T-helper 22 cell (primary cell): ENCODE results near the gene OPTC.
"Not testable (repeated sequence)": the region's sequence is repeated elsewhere in the genome, so short reads cannot be mapped to it uniquely, and the experiment has no call there.

Experiments used
- DNase-seq: peaks from one replicate; pipeline ENCODE4 v3.0.0-alpha.2; 2020; ENCODE audit warnings: low read depth

The OPTC gene, protein sequence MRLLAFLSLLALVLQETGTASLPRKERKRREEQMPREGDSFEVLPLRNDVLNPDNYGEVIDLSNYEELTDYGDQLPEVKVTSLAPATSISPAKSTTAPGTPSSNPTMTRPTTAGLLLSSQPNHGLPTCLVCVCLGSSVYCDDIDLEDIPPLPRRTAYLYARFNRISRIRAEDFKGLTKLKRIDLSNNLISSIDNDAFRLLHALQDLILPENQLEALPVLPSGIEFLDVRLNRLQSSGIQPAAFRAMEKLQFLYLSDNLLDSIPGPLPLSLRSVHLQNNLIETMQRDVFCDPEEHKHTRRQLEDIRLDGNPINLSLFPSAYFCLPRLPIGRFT

DNA sequence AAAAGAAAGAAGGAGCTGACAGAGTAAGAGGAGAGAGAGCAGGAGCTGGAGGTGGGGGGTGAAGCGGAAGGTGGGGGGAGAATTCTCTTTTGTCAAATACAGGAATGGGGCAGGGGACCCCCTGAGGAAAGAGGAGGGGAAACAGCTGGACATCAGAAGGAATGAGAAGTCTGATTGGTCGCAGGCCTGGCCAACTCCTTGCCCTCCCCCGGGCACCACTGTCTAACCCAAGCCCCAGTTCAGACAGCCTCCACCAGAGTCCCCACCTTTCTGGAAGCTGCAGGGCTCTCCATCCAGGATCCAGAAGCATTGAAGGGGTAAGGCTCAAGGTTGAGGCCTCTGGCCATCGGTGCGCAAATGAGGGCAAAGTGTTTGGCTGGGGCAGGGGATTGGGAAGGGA is at the start of gene OPTC:
OPTC (plus strand) TSS at position 253 of the 400 bp plus-strand sequence. CDS start 1,853 bp downstream, outside the sequence.
- no peak for DNase-seq

DNA sequence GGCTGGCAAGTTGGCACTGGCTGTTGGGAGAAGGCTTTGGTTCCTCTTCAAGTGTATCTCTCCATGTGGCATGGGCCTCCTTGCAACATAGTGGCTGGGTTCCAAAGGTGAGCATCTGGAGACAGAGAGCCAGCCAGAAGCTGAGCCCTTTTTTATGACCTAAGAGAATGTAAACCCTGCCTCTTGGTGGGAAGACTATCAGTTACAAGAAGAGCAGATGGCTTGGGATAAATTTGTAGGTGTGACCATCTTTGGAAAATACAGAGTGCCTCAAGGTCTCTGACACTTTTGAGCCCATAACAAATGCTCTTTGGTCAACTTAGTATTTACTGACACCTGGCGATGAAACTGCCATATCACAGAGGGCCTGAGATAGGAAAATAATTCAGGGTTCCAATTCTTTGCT is 49.8 kb upstream of the OPTC start:
- DNase-seq = no peak

DNA sequence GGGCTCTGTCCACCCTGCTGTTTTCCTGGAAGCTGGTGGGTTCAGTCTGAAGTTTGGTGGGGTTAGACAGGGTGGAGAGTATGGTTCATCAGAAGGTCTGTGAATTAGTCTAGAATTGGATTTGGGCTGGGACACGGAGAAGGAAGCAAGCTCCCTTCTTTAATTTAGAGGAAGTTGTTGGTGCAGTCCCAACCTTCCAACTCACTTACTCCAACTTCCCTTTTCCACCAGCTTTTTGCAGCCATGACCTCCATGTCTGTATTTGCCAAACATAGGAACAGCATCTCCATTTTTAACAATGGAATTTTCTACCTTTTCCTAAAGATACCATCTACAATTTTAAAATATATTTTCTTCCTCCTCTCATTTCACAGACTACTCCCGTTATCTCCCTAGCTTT is 46.8 kb upstream of the OPTC start:
- DNase-seq = no peak

DNA sequence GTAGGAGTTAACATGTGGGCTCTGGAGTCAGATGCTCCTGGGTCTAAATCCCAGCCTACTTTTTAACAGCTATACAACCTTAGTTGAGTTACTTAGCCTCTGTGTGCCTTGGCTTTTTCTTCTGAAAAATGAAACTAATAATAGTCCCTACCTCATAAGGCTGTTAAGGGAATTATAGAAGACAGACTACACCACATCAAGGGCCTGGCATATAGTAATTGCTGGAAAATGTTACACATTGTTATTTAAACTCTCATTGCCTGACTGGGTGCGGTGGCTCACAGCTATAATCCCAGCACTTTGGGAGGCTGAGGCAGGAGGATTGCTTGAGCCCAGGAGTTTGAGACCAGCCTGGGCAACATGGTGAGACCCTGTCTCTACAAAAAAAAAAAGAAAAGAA is 46.4 kb upstream of the OPTC start:
- not testable (repeated sequence) for DNase-seq

DNA sequence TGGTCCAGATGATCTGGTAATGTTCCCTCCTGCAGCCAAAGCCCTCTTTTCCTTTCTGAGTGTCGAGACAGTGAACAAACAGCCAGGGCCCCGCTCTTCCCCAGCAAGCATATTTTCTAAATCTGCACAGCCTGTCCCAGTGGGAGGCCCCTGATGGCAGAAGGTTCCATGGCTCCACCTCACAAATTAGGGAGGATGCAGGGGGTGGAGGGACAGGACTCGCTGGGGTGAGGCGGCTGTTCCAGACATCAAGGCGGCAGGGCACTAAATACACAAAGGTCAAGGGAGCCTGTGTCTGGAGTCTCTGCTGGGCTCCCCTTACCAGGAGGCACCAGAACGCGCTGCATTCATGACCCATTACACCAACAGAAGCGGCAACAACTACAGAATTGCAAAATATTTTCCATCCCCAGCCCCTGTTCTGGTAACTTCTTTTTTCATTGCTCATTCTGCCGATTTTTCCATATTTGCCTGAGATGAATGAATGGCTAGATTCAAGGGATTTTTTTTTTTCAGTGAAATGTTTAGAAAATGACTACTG is 45.4 kb upstream of the OPTC start:
- no peak for DNase-seq

DNA sequence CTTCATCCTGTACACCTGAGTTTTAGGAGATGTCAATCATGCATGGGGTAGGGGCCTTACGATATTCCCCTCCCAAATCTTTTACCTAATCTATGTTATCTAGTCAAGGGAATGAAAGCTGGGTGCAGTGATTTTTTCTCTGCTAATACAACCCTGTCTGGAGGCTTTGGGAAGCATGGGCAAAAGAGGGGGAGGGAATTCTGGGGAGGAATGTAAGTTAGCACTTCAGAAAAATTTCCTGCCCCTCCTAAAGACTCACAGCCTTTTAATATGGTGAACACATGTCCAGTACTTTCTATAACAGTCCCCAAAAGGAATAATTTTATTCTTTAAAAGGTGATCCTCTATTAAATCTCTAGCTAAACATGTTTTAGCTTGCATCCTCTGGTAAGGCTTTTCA is 44.0 kb upstream of the OPTC start:
- DNase-seq = no peak

DNA sequence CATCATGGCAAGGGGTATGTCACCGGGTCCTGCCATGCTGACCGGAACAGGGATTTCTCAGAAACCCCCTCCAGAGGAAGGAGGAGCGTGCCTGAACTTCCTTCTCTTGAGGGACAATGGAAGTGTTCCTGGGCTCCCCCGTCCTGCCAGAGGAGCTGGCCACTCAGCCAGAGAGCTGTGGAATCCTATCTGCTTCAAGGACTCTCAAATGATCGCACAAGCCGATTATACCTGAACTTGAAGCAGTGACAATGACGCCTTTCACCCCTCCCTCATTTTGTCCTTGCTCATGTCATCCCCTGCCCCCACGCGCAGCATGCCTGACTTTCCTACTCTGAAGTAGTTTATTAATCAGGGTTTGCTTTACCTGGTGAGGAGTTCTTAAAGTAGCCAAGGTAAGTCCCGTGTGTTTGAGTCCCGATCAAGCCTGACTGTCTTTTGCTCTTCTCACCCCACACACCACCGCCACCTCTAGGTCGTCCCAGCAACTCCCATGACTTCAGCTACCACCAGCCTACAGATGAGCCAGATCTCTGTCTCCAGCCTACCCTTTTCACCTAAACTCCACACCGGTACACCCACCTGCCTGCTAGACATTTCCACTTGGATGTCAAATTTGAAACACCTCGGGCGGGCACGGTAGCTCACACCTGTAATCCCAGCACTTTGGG is 43.3 kb upstream of the OPTC start:
- no peak for DNase-seq

DNA sequence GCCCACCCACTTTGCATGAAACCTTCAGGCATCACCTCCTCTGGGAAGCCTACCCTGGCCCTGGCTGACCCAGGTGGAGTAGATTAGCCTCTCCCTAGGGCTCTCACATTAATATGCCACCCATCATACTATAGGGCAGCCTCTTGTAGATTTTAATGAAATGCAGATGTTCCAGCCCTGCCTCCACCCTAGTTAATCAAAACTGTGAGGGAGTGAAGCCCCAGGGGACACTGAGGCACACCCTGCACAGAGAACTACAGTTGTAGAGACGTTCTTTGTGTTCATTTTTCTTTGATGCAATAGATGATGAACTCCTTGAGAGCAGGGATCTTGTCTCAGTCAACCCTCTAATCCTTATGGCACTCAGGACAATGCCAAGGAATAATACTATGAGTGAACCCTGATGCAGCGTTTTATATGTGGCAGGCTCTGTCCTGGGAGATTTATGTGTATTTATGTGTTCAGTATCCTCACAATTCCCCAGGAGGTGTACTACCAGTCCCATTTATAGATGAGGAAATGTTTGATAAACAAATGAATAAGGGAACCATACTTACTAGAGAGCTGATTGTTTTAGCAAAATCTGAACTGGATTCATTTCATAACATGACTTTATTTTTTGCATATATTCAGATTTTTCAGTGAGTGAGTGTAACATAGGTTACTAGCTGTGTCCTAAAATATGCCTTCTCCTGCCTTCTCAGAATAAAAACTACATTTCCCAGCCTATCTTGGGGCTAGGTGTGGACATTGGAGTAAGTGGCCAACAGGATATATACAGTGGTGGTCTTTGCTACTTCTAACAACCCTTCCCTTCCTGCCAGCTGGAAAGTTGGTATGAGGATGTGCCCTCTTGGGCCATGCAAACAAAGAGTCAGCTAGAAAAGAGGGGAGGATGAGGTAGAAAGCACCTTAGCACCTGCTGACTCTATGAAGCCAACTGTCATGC is 41.8 kb upstream of the OPTC start:
- DNase-seq = no peak

DNA sequence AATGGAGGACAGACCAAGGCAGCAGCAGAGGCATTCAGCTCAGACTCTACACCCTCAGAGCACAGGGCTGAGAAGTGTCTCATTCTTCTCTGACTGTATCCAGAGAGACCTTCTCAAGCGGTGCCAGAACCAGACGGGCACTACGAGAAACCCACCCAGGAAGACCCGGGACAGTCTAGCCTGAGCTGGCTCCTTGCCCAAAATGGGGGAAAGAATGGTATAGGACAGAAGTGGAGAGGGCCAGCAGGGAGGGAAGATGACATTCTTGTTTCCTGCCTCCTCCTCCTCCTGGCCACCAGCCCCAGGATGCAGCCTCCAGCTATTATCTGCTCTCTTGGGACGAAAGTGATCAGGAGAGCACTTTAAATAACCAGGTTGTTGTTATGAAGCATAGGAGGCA is 40.9 kb upstream of the OPTC start:
- DNase-seq = no peak

DNA sequence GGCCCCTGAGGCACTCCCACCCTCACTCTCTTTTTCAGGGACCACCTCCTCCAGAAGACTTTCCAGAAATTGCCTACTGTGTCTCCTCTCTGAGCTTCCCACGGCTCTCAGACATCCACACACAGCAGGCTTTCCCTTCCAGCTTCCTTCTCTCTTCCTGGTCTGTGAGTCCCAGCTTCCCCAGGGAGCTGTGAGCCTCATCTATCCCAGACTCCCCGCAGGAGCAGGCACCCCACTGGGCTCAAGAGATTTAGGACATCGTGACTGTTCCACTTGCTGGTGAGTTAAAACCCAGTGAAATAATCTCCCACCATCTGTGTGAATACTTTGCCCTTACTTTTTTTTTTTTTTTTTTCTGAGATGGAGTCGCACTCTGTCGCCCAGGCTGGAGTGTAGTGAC is 40.3 kb upstream of the OPTC start:
- no peak for DNase-seq

DNA sequence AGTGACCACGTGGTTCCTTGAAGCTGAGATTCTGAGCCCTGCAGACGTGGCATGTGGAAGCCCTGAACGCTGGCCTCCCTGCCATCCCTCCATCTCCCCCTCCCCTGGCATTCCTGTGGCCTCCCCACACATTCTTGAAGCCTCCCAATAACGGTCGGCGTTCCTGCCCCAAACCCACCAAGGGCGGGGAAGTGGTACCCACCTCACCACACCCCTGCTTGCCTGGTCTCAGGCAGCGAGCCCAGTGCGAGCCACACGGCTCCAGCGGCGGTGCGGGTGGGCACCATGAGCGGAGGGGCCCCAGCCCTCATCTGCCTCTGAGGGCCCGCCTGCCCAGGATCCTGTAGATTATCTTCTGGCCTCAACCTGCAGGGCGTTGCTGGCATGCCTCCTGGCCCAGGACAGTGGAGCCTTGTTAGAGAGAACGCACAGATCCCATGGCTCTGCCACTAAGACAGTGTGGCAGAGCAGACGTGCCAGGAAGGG is 38.9 kb upstream of the OPTC start:
- DNase-seq = no peak

DNA sequence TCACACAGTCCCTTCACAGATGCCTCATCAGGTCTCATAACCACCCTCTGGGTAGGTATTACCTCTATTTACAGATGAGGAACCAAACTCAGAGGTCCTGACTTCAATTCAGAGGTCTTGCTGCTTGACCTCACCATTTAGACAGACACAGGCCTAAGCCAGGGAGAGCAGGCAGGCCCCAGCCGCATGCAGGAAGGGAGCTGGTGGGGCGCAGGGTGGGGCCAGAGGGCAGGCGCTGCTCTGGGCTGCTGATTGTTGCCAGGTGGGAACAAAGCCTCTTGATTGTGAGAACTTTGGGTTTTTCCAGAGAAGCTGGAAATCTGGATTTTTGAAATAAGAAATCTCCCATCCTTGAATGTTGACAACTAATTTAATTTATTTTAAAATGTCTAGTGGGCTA is 38.2 kb upstream of the OPTC start:
- no peak for DNase-seq

DNA sequence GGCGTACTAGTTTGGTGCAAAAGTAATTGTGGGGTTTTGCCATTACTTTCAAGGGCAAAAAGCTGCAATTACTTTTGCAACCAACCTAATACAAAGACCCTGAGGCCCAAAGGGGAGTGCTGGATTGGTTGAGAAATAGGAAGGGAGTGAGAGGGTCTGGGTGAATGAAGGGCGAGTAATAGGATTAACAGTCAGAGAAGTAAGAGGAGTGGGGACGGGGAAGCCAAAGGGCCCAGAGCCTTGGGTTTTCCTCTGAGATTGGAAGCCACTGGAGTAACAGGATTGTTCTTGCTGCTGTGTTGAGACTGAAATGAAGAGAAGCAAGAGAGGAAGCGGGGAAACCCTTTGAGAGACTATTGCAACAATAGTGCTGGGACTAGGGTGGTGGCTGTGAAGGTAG is 37.4 kb upstream of the OPTC start:
- DNase-seq = no peak

DNA sequence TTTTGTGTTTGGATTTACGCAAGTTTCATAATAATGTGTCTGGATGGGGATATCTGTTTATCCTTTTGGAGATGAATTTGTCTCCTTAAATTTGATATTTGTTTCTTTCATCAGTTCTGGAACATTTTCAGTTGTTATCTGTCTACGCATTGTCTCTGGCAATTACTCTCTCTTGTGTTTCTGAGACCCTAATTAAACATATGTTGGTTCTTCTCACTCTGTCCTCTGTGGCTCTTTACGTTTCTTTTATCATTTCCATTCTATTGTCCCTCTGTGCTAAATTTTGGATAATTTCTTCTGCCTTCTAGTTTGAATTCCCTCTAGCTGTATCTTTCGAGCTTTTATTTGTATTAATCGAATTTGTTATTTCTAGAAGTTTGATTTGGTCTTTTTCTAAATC is 35.9 kb upstream of the OPTC start:
- DNase-seq = no peak

DNA sequence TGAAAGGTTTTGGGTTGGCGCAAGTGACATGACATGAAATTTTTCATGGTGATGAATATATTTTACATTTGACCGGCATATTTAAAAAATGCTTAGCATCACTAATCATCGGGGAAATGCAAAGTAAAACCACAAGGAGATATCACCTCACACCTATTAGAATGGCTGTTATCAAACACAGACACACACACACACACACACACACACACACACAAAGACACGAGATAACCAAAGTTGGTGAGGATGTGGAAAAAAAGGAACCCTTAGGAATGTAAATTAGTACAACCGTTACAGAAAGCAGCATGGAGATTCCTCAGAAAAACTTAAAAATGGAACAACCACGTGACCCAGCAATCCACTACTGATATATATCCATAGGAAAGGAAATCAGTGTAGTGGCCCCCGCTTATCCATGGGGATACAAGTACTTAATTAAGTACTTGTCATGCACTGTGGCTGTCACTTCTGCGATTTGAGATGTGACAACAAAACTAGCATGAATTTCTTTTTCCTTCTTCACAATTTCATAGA is 34.2 kb upstream of the OPTC start:
- DNase-seq = no peak

DNA sequence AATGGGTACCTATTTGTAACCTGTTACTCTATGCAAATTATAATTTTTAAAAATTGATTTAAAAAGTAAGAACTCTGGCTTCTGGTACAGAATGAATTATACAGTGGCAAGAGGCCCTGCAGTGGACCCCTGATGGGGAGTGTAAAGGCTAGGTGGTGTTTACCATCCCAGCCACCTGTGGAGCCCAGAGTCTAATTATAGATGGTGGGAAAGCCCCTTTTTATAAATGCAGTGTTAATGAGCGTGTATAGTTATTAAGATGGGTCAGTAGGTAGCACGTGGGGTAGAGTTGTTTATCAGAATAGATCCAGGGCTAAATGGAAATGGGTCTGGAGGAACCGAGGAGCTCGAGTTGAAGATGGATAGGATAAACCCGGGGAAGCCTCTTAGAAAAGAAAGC is 32.2 kb upstream of the OPTC start:
- DNase-seq = no peak

DNA sequence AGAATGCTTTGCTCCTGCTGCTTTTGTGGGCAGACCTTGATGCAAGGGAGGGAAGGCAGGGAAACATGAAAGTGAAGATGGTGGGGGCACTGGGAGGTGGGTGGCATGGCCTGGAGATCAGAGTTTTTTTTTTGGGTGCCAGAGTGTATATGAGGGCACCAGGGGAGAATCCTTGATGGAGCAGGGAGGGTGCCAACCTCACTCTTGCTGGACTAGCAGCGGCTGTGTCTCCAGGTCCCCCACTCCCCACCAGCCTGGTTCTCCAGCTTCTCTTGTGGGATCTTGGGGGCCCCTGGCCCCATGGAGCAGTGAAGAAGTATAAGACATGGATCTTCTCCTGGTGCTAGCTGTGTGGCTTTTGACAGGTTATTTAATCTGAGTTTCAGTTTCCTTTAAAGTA is 31.8 kb upstream of the OPTC start:
- DNase-seq = no peak

DNA sequence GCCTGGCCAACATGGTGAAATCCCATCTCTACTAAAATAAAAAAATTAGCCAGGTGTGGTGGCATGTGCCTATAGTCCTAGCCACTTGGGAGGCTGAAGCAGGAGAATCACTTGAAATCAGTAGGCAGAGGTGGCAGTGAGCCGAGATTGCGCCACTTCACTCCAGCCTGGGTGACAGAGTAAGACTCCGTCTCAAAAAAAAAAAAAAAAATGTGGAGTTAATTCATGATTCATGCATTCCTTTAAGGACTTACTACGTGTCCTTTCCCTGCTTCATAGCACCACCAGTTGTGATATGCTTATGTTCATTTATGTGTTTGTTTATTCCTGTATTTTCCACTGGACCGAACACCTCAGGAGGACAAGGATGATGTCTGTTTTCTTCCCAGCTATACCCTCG is 31.1 kb upstream of the OPTC start:
- no peak for DNase-seq

DNA sequence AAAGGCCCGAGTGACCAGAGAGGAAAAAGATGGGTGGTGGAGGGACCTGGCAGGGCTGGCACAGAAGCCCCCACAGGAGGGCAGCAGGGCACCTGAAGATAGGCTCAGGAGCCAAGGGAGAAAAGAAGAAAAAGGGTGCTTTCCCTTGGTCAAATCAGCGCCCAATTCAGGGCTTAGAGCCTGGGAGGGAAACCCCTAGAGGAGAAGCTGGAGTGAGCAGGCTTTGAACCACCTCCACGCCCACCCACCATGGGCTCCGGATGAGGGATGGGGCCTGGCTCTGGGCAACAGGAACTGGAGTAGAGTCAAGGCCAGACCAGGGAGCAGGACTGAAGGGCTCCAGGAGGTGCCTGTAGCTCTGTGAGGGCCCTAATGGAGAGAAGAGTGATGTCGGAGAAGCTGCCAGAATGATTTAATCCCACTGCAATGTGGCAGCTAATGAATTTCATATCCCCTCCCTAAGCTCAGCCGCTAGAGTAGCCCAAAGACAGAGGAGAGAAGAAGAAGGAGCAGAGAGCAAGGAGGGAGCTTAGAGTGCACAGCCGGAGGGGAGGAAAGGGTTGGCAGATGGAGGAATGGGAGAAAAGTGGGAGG is 30.4 kb upstream of the OPTC start:
- no peak for DNase-seq

DNA sequence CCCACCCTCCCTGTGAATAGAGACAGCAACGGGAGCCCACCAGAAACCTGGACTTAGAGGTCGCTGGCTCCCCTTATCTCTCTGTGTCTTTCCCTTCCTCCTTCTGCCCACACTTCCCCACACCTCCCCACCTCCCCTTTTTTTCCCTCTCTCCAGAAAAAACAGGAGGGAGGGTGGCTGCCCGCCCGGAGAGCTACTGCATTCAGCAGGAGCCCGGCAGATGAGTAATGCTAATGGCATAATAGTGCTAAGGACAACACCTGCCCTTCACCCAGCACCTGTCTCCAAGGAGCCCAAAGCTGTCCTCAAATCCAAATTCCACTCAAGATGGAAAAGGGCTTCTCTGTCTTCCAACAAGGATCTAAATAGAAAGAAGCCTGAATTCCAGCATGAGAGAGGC is 29.7 kb upstream of the OPTC start:
- no peak for DNase-seq

DNA sequence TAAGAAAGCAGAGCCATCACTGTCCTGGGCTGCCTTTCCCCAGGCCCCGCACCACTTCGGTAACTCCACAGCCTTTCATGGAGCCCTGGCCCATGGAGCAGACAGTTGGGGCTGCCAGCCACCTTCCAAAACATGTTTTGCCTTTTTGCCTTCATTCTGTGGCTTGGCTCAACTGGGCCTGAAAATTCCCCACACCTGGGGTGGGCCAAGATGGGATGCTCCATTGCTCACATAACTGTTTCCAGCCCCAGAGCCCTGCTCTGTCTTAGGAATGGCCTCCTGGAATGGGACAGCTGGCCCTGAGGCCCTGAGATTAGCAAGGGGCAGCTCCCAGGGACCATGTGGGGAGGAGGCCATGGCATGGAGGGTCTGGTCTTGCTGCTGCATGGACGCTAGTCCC is 29.2 kb upstream of the OPTC start:
- DNase-seq = no peak
